GM23338 (cell line): Measurements from ENCODE around the gene BIRC7.

Experiments used
- EZH2 ChIP-seq: fragments of 200-600 bp; sonication (generic); IDR thresholded peaks from one replicate; pipeline ENCODE4 v1.8.0; 2017; ENCODE audit warnings: antibody characterized with exemption, mild to moderate bottlenecking, low read depth; ENCODE audit not compliant: unreplicated experiment
- POLR2AphosphoS5 ChIP-seq: IDR thresholded peaks from 2 replicates; pipeline ENCODE4 v1.6.1; 2016; ENCODE audit warnings: antibody characterized with exemption, low read depth
- ZNF331 ChIP-seq: fragments of 250-450 bp; sonication (Bioruptor Pico); IDR thresholded peaks from 2 replicates; pipeline ENCODE4 v1.5.0; 2020; ENCODE audit warnings: low read depth, mild to moderate bottlenecking, moderate library complexity
- TF ChIP-seq, protein P1 (sequence below), 2 experiments: fragments of 200-600 bp in 1 of 2; sonication (generic) in 1 of 2; conservative IDR thresholded peaks; 2 replicates each; pipeline versions ENCODE4 v1.5.1 to v1.6.1; 2016 to 2017; ENCODE audit warnings: antibody characterized with exemption in 2 of 2, low read depth in 2 of 2, mild to moderate bottlenecking in 2 of 2, moderate library complexity in 1 of 2

DNA sequence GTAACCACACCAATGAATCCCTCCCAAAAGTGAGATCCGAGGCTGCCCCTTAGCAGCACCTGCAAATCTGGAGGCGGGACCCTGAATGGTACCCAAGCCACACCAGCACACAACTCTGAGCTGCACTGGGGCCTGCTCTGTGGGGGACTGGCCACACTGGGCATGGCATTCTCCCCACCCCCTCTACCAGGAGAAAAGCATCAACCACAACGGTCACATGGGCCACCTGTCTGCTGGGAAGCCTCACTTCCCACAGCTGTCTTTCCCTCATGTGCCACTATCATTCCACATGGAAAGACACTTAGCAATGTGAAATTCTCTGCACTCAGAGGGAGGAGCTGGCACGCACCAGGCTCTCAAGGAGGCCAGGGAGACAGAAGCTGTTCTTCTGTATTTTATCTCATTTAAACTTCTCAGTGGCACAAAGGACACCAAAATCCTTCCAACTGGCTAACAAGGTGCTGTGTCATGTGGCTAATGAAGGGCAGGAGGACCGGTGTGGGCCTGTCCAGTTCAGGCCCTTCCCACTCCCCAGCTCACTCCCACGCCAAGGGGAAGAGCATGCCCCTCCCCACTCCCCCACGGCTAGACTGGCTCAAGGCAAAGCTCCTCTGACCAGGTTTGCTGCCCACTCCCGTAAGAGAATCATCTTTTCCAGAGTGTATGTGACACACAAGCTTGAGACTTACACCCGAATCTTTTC is 38.8 kb upstream of the BIRC7 start:
- TF ChIP-seq, protein P1, sequence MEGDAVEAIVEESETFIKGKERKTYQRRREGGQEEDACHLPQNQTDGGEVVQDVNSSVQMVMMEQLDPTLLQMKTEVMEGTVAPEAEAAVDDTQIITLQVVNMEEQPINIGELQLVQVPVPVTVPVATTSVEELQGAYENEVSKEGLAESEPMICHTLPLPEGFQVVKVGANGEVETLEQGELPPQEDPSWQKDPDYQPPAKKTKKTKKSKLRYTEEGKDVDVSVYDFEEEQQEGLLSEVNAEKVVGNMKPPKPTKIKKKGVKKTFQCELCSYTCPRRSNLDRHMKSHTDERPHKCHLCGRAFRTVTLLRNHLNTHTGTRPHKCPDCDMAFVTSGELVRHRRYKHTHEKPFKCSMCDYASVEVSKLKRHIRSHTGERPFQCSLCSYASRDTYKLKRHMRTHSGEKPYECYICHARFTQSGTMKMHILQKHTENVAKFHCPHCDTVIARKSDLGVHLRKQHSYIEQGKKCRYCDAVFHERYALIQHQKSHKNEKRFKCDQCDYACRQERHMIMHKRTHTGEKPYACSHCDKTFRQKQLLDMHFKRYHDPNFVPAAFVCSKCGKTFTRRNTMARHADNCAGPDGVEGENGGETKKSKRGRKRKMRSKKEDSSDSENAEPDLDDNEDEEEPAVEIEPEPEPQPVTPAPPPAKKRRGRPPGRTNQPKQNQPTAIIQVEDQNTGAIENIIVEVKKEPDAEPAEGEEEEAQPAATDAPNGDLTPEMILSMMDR (conservative IDR thresholded peaks at IDR 0.05; ENCODE audit: low read depth in 2 of 2) = no peak
- no peak for TF ChIP-seq EZH2
- TF ChIP-seq POLR2AphosphoS5 = no peak
- no peak for TF ChIP-seq ZNF331 (CRISPR knock-in tag)
